PFSK-1 (cell line): ENCODE data around the gene KRTAP6-3.

Experiments used
- POLR2AphosphoS5 ChIP-seq: IDR thresholded peaks from 2 replicates; pipeline ENCODE4 v1.6.1; 2012; ENCODE audit warnings: low read depth, mild to moderate bottlenecking, control low read depth, low read length, moderate library complexity
- SIN3A ChIP-seq: IDR thresholded peaks from 2 replicates; pipeline ENCODE4 v1.6.1; 2012; ENCODE audit warnings: mild to moderate bottlenecking, low read length, moderate library complexity, borderline replicate concordance; ENCODE audit not compliant: insufficient read depth
- TAF1 ChIP-seq: IDR thresholded peaks from 2 replicates; pipeline ENCODE4 v1.6.1; 2012; ENCODE audit warnings: low read length, control low read depth, borderline replicate concordance; ENCODE audit not compliant: insufficient read depth
- TF ChIP-seq, protein P1 (sequence below), 2 experiments: IDR thresholded peaks; 2 replicates each; pipeline versions ENCODE4 v1.6.1 to v1.8.0; 2011 to 2012; ENCODE audit warnings: low read depth in 2 of 2, low read length in 2 of 2, control low read depth in 1 of 2, inconsistent platforms in 1 of 2, mild to moderate bottlenecking in 1 of 2, moderate library complexity in 1 of 2; ENCODE audit not compliant: insufficient read depth in 1 of 2

DNA sequence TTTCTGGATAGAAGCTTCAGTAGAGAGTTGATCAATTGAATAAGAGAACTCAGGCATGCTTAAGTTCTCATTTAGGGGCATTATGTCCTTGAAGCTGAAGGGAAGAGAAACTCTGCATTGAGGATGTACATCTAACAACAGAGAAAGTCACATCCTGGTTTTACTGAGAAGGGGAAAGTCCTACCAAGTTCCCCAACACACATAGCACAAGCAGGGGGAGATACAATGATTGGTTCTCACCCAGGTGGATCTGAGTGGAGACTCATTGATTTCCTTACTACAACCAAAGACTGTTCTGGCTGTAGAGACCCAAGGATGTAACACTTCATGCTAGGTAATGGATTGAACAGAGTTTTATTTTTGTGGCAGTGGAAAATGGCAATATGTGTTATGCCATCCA is 23.0 kb downstream of the KRTAP6-3 start:
- no peak for TF ChIP-seq POLR2AphosphoS5
- TF ChIP-seq TAF1 = no peak
- no peak for TF ChIP-seq SIN3A
- TF ChIP-seq, protein P1, sequence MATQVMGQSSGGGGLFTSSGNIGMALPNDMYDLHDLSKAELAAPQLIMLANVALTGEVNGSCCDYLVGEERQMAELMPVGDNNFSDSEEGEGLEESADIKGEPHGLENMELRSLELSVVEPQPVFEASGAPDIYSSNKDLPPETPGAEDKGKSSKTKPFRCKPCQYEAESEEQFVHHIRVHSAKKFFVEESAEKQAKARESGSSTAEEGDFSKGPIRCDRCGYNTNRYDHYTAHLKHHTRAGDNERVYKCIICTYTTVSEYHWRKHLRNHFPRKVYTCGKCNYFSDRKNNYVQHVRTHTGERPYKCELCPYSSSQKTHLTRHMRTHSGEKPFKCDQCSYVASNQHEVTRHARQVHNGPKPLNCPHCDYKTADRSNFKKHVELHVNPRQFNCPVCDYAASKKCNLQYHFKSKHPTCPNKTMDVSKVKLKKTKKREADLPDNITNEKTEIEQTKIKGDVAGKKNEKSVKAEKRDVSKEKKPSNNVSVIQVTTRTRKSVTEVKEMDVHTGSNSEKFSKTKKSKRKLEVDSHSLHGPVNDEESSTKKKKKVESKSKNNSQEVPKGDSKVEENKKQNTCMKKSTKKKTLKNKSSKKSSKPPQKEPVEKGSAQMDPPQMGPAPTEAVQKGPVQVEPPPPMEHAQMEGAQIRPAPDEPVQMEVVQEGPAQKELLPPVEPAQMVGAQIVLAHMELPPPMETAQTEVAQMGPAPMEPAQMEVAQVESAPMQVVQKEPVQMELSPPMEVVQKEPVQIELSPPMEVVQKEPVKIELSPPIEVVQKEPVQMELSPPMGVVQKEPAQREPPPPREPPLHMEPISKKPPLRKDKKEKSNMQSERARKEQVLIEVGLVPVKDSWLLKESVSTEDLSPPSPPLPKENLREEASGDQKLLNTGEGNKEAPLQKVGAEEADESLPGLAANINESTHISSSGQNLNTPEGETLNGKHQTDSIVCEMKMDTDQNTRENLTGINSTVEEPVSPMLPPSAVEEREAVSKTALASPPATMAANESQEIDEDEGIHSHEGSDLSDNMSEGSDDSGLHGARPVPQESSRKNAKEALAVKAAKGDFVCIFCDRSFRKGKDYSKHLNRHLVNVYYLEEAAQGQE (IDR thresholded peaks at IDR 0.05; ENCODE audit: insufficient read depth in 1 of 2, low read depth in 2 of 2, low read length in 2 of 2) = no peak
